DOHH2 (cell line): ENCODE measurements around the gene OXNAD1.

Source experiments
- H3F3A ChIP-seq: fragments of 200-600 bp; sonication (generic), shearing (Covaris generic); 2 replicates; pipeline ENCODE4 v1.6.0; 2016; ENCODE audit warnings: antibody characterized with exemption, mild to moderate bottlenecking; ENCODE audit not compliant: control insufficient read depth, insufficient read depth
- H3K27ac ChIP-seq: fragments of 200-600 bp; sonication (generic); 2 replicates; pipeline ENCODE4 v1.5.1; 2014; ENCODE audit warnings: low read depth, mild to moderate bottlenecking, low read length, moderate library complexity
- H3K27me3 ChIP-seq: fragments of 200-600 bp; sonication (generic); 2 replicates; pipeline ENCODE4 v1.6.1; 2014; ENCODE audit warnings: mild to moderate bottlenecking, low read length, mixed read lengths; ENCODE audit not compliant: control insufficient read depth
- H3K36me3 ChIP-seq: fragments of 200-600 bp; sonication (generic); 2 replicates; pipeline ENCODE4 v1.6.1; 2014; ENCODE audit warnings: mild to moderate bottlenecking, low read length, moderate library complexity, mixed read lengths; ENCODE audit not compliant: control insufficient read depth
- H3K4me1 ChIP-seq: fragments of 200-600 bp; sonication (generic); 2 replicates; pipeline ENCODE4 v1.6.1; 2014; ENCODE audit warnings: mild to moderate bottlenecking, low read length, mixed read lengths; ENCODE audit not compliant: control insufficient read depth
- H3K4me2 ChIP-seq: fragments of 200-600 bp; sonication (generic); 2 replicates; pipeline ENCODE4 v1.6.0; 2014; ENCODE audit warnings: mild to moderate bottlenecking, low read length, moderate library complexity
- H3K4me3 ChIP-seq: fragments of 200-600 bp; sonication (generic); 2 replicates; pipeline ENCODE4 v1.5.1; 2014; ENCODE audit warnings: mild to moderate bottlenecking, low read length, mixed read lengths
- H3K79me2 ChIP-seq: fragments of 200-600 bp; sonication (generic); 2 replicates; pipeline ENCODE4 v1.6.1; 2014; ENCODE audit warnings: mild to moderate bottlenecking, low read length, mixed read lengths; ENCODE audit not compliant: control insufficient read depth
- H3K9me2 ChIP-seq: fragments of 200-600 bp; sonication (generic); replicated peaks from 2 replicates; pipeline ENCODE4 v1.6.1; 2014; ENCODE audit warnings: mild to moderate bottlenecking, low read length, mixed read lengths; ENCODE audit not compliant: control insufficient read depth
- H3K9me3 ChIP-seq: fragments of 200-600 bp; sonication (generic); 2 replicates; pipeline ENCODE4 v1.6.1; 2014; ENCODE audit warnings: antibody characterized with exemption, low read length, mixed read lengths; ENCODE audit not compliant: control insufficient read depth, insufficient read depth
- H4K20me1 ChIP-seq: fragments of 200-600 bp; sonication (generic); 2 replicates; pipeline ENCODE4 v1.6.0; 2014; ENCODE audit warnings: low read depth, mild to moderate bottlenecking, antibody characterized with exemption, low read length, moderate library complexity; ENCODE audit not compliant: control insufficient read depth, insufficient read depth
- CTCF ChIP-seq: fragments of 200-600 bp; sonication (generic); IDR thresholded peaks from one replicate; pipeline ENCODE4 v1.5.1; 2014; ENCODE audit warnings: antibody characterized with exemption, mild to moderate bottlenecking, low read depth, low read length; ENCODE audit not compliant: poor library complexity, severe bottlenecking
- EZH2phosphoT487 ChIP-seq: fragments of 200-600 bp; sonication (generic); IDR thresholded peaks from 2 replicates; pipeline ENCODE4 v1.6.1; 2017; ENCODE audit warnings: borderline replicate concordance, mild to moderate bottlenecking, antibody characterized with exemption, low read length, moderate library complexity, mixed read lengths

OXNAD1 gene

GRCh38 chr3:16239086-16239770, 25.8 kb upstream of the OXNAD1 start:
- Histone ChIP-seq H3K36me3 (no peaks in the 10 kb centered on the region), H3K9me3 (no peaks in the 10 kb centered on the region), H3K9me2 (no peaks in the 10 kb centered on the region), H3F3A (no peaks in the 10 kb centered on the region), H3K27ac (no peak overlapping the region), H3K4me3 (no peak overlapping the region), H3K79me2 (no peaks in the 10 kb centered on the region), H4K20me1 (no peaks in the 10 kb centered on the region), H3K4me1 (no peaks in the 10 kb centered on the region), H3K27me3 (peaks cover 2% of the 10 kb centered on the region; the same call in 1 of the 2 replicates), H3K4me2 (no peak overlapping the region)
- TF ChIP-seq EZH2phosphoT487: no peak
- no peak for TF ChIP-seq CTCF

GRCh38 chr3:16239780-16240179, 25.2 kb upstream of the OXNAD1 start:
- Histone ChIP-seq H4K20me1 (no peaks in the 10 kb centered on the region), H3K9me2 (no peaks in the 10 kb centered on the region), H3K79me2 (no peaks in the 10 kb centered on the region), H3K4me3 (no peak overlapping the region), H3F3A (no peaks in the 10 kb centered on the region), H3K27ac (no peak overlapping the region), H3K27me3 (peaks cover 2% of the 10 kb centered on the region; the same call in 1 of the 2 replicates), H3K36me3 (no peaks in the 10 kb centered on the region), H3K4me2 (no peak overlapping the region), H3K9me3 (no peaks in the 10 kb centered on the region), H3K4me1 (no peaks in the 10 kb centered on the region)
- no peak for TF ChIP-seq CTCF
- TF ChIP-seq EZH2phosphoT487: no peak

GRCh38 chr3:16240229-16241023, 24.6 kb upstream of the OXNAD1 start:
- TF ChIP-seq CTCF (no peak), EZH2phosphoT487 (no peak)
- no peak overlapping the region for H3K27ac ChIP-seq
- H3K79me2 ChIP-seq: no peaks in the 10 kb centered on the region
- H3K27me3 ChIP-seq: peaks cover 2% of the 10 kb centered on the region; the same call in 1 of the 2 replicates
- no peaks in the 10 kb centered on the region for H3K4me1 ChIP-seq
- no peaks in the 10 kb centered on the region for H4K20me1 ChIP-seq
- no peaks in the 10 kb centered on the region for H3F3A ChIP-seq
- H3K4me2 ChIP-seq: no peak overlapping the region
- H3K9me2 ChIP-seq: no peaks in the 10 kb centered on the region
- no peaks in the 10 kb centered on the region for H3K36me3 ChIP-seq
- no peak overlapping the region for H3K4me3 ChIP-seq
- H3K9me3 ChIP-seq: no peaks in the 10 kb centered on the region
